C1 segment of cervical spinal cord (tissue), 14 donors: ENCODE results near the gene CFAP74.
A peak's percentile ranks its signal among the peaks of the same experiment; 100 is the strongest.

Experiments
- DNase-seq, 14 donors: peaks; one replicate each; lab custom pipeline; 2025; lab: John Stamatoyannopoulos, UW

Gene CFAP74

GRCh38 chr1:2021550-2021949, 18.0 kb upstream of the CFAP74 start:
- no peak for DNase-seq

- DNase-seq = no peak
These were observed 16.7 kb upstream of the CFAP74 start for GRCh38 chr1:2020310-2020655.

- DNase-seq = no peak
These were observed 16.2 kb upstream of the CFAP74 start for GRCh38 chr1:2019571-2020309.

GRCh38 chr1:2019172-2019543, 15.6 kb upstream of the CFAP74 start, which contains the start of gene GABRD:
TSS of gene GABRD (plus strand) at chr1:2019345. CDS start at chr1:2019424, 79 bp downstream.
- no peak for DNase-seq

- no peak for DNase-seq
These were observed 14.9 kb upstream of the CFAP74 start for GRCh38 chr1:2018217-2019171.

- DNase-seq = peak in 4 of 14 donors; percentile 15 to 21 (median 18)
These were observed 12.5 kb upstream of the CFAP74 start for GRCh38 chr1:2016123-2016522.

- peak in 2 of 14 donors; percentile 26 to 89 for DNase-seq
These were observed 11.5 kb upstream of the CFAP74 start for GRCh38 chr1:2014741-2015735.

GRCh38 chr1:2014181-2014580, 10.6 kb upstream of the CFAP74 start:
- no peak for DNase-seq

- peak in 1 of 14 donors; percentile 91 for DNase-seq
These were observed 5.8 kb upstream of the CFAP74 start for GRCh38 chr1:2009101-2010053.

GRCh38 chr1:2004856-2005255, 1.3 kb upstream of the CFAP74 start:
- DNase-seq = no peak

GRCh38 chr1:2001773-2002411, 1.7 kb downstream of the CFAP74 start:
- no peak for DNase-seq

GRCh38 chr1:2000850-2001249, 2.7 kb downstream of the CFAP74 start:
- DNase-seq = no peak

GRCh38 chr1:2000432-2000831, 3.2 kb downstream of the CFAP74 start:
- DNase-seq = no peak

GRCh38 chr1:1997576-1997975, 6.0 kb downstream of the CFAP74 start:
- no peak for DNase-seq

GRCh38 chr1:1996207-1996651, 7.4 kb downstream of the CFAP74 start:
- DNase-seq = no peak

- DNase-seq = no peak
These were observed 9.1 kb downstream of the CFAP74 start for GRCh38 chr1:1994536-1994935.

- peak in 2 of 14 donors; percentile 22 to 27 for DNase-seq
These were observed 13.4 kb downstream of the CFAP74 start for GRCh38 chr1:1990222-1990621.

- no peak for DNase-seq
These were observed 13.8 kb downstream of the CFAP74 start for GRCh38 chr1:1989789-1990188.

GRCh38 chr1:1989102-1989542, 14.5 kb downstream of the CFAP74 start:
- DNase-seq = no peak
